ENCODE results near the gene LPP.

LPP gene

DNA sequence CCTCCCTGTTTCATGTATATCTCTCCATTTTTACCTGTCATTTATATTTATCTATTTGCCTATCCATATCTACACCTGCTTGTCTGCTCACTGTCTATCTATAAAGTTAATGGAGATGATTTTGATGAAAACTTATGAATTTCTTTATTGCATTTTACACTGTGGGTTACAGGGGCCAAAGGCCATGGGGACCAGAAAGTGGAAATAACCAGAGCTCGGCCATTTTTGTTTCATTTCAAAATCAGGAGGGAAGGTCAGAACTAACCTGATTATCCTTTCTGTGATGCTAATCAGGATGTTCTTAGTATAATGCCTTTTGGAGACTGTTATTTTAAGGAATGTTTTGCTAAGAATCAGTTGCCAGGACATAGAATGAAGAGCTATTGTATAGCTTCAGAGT lies 147.2 kb downstream of the LPP start:
- ChIA-PET POLR2A (ENCODE audit: low non-redundant PET) (no interaction called here), CTCF (interaction anchor here (0.6 kb wide), 1 partner anchor 28 kb away, joined by 3 read pairs; no protein-coding TSS in a partner anchor)
- DNase-seq (ENCODE audit: low spot score), result no peak
- TF ChIP-seq, protein P1, sequence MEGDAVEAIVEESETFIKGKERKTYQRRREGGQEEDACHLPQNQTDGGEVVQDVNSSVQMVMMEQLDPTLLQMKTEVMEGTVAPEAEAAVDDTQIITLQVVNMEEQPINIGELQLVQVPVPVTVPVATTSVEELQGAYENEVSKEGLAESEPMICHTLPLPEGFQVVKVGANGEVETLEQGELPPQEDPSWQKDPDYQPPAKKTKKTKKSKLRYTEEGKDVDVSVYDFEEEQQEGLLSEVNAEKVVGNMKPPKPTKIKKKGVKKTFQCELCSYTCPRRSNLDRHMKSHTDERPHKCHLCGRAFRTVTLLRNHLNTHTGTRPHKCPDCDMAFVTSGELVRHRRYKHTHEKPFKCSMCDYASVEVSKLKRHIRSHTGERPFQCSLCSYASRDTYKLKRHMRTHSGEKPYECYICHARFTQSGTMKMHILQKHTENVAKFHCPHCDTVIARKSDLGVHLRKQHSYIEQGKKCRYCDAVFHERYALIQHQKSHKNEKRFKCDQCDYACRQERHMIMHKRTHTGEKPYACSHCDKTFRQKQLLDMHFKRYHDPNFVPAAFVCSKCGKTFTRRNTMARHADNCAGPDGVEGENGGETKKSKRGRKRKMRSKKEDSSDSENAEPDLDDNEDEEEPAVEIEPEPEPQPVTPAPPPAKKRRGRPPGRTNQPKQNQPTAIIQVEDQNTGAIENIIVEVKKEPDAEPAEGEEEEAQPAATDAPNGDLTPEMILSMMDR (conservative IDR thresholded peaks at IDR 0.05; ENCODE audit: low read depth), result no peak
- H3K27ac ChIP-seq, result no peak overlapping the region

DNA sequence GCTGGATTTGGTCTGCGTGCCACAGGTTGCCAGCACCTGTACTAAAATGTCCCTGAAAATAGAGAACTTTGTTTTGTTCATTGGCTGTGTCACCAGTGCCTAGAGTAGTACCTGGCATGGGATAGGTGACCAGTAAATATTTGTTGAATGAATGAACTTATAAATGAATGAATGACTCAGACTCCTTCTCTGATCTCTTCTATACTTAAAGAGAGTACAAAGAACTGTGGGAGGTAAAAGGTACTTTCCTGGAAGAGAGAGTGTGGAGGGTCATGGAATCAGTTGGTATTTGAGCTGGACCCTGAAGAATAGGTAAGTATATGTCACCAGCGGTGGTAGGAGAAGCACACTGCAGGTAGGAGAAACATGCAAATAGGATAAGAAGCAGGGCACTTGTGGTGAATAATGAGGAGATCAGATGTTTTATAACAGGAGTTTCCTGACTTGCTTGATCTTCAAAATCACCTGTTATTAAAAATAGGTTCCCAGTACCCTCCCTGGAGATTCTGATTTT lies 149.4 kb downstream of the LPP start:
- ChIA-PET CTCF (interaction anchor here (0.6 kb wide), 1 partner anchor 61 kb away, joined by 3 read pairs; no protein-coding TSS in a partner anchor), POLR2A (ENCODE audit: low non-redundant PET) (no interaction called here)
- TF ChIP-seq, protein P1 (conservative IDR thresholded peaks at IDR 0.05; ENCODE audit: low read depth), result no peak
- no peak overlapping the region for H3K27ac ChIP-seq
- no peak for DNase-seq (ENCODE audit: low spot score)

- no peak for DNase-seq (ENCODE audit: low spot score)
- no peak overlapping the region for H3K27ac ChIP-seq
- ChIA-PET POLR2A (ENCODE audit: low non-redundant PET) (no interaction called here), CTCF (interaction anchor here (0.9 kb wide), 1 partner anchor 32 kb away, joined by 3 read pairs; no protein-coding TSS in a partner anchor)
- TF ChIP-seq, protein P1 (conservative IDR thresholded peaks at IDR 0.05; ENCODE audit: low read depth), result no peak
Measured at GRCh38 chr3:188303823-188304222, 149.9 kb downstream of the LPP start.

DNA sequence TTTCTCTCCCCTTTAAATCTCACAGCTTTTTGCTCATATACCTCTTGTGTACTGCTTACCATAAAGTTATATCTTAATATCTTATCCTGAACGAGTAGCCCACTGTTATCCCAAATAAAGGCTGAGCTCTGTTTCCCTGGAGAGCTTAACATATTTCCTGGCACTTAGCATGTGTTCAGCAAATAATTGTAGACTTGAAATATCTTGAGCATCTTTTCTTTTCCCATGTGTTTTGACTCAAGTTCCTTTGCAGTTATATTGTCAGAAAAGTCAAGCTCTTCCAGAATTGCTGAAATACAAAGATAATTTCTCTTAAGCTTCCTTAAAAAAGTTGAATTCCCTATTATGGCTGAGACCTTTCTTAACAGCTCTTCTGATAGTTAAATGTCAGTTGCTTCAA lies 150.5 kb downstream of the LPP start:
- POLR2A ChIA-PET (ENCODE audit: low non-redundant PET), result no interaction called here
- CTCF ChIA-PET, result interaction anchor here (0.9 kb wide), 1 partner anchor 33 kb away, joined by 3 read pairs; no protein-coding TSS in a partner anchor
- H3K27ac ChIP-seq, result no peak overlapping the region

DNA sequence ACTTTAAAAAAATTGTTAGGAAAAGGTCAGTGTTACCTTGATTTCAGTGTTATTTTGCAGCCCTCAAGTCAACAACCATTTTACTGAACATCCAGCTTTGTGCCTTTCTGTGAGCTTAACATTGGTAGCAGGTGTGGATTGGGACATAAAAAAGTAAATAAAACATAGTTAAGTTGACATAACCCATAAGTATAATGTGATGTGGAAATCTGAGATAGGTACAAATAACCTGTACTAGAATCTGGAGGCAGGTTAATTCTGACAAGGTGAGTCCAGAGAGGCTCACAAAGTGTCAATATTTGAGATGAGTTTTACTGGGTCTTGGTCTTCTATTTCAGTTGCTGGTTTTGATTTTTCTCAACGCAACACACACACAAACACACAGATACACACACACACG lies 151.3 kb downstream of the LPP start:
- H3K27ac ChIP-seq, result no peak overlapping the region
- no peak for DNase-seq (ENCODE audit: low spot score)
- CTCF ChIA-PET, result no interaction called here
- POLR2A ChIA-PET (ENCODE audit: low non-redundant PET), result no interaction called here
- TF ChIP-seq, protein P1 (conservative IDR thresholded peaks at IDR 0.05; ENCODE audit: low read depth), result no peak

More for the DNA sequence above, 150.5 kb downstream of the LPP start:
- no peak for DNase-seq (ENCODE audit: low spot score)
- TF ChIP-seq, protein P1 (conservative IDR thresholded peaks at IDR 0.05; ENCODE audit: low read depth), result no peak

- TF ChIP-seq, protein P1 (conservative IDR thresholded peaks at IDR 0.05; ENCODE audit: low read depth), result no peak
- no peak overlapping the region for H3K27ac ChIP-seq
- CTCF ChIA-PET, result no interaction called here
- POLR2A ChIA-PET (ENCODE audit: low non-redundant PET), result no interaction called here
- no peak for DNase-seq (ENCODE audit: low spot score)
Measured at GRCh38 chr3:188306435-188307005, 152.6 kb downstream of the LPP start.
